Uterus (tissue), 2 donors: ENCODE data around the gene SGMS1.

Experiments used
- CTCF ChIP-seq, 4 experiments: fragments of 200-600 bp in 2 of 4; fragments of 450-650 bp in 2 of 4; sonication (generic) in 2 of 4; IDR thresholded peaks; one replicate each; pipeline ENCODE4 v1.5.1; 2016 to 2019; ENCODE audit warnings: antibody characterized with exemption in 4 of 4, mild to moderate bottlenecking in 2 of 4, moderate library complexity in 1 of 4
- POLR2A ChIP-seq, 2 donors: fragments of 450-650 bp; IDR thresholded peaks; one replicate each; pipeline ENCODE4 v1.6.1; 2016; ENCODE audit warnings: antibody characterized with exemption in 2 of 2, mild to moderate bottlenecking in 1 of 2, moderate library complexity in 1 of 2

DNA sequence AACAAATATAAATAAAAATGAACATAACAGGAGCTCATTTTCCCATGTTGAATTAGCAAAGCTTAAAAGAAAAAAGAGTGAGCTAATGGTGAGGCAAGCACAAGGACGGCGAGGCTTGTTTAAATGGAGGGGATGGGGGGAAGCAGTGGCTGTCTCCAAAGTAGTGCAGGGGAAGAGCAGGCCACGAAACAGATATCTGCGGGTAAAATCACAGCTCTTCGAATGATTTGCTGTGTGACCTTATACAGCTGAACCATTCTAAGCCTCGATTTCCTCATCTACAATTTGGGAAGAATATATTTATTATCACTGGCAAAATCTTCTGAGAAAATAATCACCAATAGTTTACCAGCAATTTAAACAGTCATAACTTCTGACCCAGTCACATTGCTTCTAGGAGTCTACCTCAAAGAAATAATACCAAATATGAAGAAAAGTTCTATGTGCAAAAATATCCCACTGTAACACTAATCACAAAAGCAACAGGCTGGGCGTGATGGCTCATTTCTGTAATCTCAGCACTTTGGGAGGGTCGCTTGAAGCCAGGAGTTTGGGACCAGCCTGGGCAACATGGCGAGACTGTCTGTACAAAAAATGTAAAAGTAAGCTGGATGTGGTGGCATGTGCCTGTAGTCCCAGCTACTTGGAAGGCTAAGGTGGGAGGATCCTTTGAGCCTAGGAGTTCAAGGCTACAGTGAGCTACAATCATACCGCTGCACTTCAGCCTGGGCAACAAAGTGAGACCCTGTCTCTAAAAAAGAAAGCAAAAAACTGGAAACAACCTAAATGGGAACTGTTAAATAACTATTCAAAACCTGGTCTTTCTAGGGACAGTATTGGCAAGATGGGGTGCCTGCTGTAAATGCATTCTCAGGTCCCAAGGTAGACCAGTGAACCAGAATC lies 309.3 kb downstream of the SGMS1 start:
- TF ChIP-seq CTCF (IDR thresholded peaks at IDR 0.05) (no peak), POLR2A (IDR thresholded peaks at IDR 0.05) (no peak)
